ENCODE data around the gene GNB1. TPM values are rescaled to one million over a fixed set of nuclear protein-coding genes. Genes with fewer than 3 reads are reported as not detected.
"Not testable (repeated sequence)": the region's sequence is repeated elsewhere in the genome, so short reads cannot be mapped to it uniquely, and the experiment has no call there.

GNB1 gene
- total RNA-seq, 1 experiment from 2014 or later: 58.1 TPM

DNA sequence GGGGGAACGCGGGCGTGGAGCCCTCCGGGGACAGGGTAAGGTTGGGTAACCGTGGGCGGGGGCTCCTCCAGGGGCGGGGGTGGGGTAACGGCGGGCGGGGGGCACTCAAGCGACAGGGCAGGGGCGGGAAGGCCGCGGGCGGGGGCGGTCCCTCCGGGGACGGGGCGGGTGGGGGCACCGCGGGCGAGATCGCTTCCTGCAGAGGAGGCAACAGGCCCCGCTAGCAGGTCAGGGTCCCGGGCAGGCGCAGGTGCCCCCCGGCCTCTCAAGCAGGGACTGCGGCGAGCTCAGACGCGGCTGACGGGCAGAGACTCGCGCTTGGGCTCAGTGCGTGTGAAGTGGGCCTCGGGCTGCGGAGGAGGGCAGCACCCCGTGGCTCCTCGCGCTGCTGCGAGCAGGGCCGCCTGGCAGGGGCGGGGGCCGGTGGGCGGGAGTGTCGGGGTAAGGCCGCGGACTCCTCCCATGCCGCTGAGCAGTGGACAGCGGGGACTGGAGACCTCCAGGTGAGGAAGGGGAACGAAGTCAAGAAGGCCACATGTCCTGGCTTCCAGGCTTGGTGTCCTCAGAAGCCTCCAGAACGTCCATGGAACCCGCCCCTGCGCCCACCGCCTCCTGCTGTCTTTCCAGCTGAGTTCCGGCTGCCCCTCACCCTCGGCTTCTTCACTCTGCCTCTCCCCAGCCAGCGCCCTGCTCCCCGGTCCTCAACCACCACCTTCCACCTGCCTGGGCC is 627 bp upstream of the GNB1 start:
- no peak for DNase-seq (ENCODE audit: low spot score)

DNA sequence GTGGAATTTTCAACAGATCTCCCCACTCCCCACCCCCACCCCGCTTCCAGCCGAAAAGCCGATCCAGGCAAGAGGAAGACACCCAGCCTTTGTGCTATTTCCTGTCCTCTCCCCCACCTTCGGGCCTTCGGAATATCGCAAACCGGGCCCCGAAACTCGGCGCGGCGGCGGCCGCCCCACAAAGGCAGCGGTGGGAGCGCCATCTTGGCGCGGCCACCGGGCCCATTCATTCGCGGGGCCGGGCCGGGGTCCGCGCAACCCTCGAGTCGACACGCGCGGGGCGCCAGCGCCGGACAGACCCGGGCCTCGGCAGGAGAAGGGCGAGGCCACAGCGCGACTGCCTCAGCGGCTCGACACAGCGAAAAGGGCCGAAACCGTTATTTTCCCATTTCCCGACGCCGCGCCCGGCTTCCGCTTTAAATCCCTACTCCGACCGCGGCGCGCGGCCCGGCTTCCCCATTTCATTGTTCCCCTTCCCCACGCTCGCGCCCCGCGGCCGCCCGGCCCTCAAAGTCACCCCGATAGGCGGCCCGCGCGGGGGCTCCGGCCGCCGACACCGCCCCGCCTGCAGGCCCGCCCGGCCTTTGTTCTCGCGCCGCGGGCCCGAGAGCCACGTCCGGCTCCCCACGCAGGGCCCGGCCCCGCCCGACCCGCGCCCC is 911 bp downstream of the GNB1 start:
- DNase-seq (ENCODE audit: low spot score): peak; percentile 35

DNA sequence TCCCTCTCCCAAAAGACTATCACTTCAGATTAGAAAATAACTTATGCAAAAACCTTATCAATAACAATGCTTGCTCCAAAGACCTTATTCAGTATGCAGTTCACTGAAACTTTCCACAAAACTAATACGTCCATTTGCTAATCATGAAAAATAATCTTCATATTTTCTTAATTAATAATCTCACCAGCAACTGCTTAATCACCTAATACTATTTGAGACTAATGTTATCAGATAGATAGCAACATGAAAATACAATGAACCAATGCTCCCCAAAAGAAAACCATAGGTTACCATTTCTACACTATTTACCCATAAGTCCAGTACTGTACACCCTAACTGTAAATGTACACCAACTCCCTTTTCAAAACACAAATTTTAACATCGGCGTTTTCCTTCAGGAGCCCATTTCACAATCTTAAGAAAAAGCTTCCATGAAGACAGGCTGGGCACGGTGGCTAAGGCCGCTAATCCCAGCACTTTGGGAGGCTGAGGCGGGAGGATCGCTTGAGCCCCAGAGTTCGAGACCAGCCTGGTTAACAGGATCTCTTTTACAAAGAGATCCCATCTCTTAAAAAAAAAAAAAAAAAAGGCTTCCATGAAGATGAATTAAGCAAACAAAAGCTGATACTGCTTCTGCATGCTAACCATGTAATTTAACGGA is 1.7 kb downstream of the GNB1 start:
- no peak for DNase-seq (ENCODE audit: low spot score)

DNA sequence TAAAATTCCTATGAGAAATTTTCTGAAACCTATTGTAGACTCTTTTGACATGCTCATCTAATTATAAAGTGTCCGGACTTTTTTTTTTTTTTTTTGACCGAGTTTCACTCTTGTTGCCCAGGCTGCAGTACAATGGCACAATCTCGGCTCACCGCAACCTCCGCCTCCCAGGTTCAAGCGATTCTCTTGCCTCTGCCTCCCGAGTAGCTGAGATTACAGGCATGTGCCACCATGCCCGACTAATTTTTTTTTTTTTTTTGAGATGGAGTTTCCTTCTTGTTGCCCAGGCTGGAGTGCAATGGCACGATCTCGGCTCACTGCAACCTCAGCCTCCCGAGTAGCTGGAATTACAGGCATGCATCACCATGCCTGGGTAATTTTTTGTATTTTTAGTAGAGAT is 7.0 kb downstream of the GNB1 start:
- DNase-seq (ENCODE audit: low spot score): not testable (repeated sequence)

DNA sequence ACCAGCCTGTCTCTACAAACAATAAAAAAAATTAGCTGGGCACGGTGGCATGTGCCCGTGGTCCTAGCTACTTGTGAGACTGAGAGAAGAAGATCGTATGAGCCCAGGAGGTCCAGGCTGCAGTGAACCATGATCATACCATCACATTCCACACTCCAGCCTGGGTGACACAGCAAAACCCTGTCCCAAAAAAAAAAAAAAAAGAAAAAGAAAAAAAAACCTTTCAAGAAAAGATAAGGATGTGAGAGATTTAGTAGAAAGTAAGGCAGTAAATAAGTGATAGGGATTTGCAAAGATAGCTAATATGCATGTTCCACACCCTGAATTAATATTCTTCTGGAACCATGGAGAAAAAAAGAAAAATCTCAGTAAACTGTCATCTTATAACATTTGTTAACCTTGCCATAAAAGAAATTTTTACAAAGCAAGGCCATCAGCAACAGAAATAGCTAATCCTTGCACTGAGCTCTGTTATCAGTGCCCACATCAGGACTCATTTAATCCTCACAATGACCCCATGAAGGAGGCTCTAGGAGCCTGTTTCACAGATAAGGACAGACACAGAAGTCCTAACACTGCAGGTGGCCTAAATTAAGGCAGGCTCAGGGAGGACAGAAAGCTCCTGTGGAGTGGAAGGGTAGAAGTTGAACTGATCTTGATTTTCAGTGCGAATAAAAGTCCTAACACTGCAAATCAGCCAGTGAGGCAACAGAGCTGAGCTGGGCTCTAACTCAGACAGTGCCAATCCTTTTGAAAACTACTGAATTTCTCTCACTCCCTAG is 7.6 kb downstream of the GNB1 start:
- DNase-seq (ENCODE audit: low spot score): no peak

DNA sequence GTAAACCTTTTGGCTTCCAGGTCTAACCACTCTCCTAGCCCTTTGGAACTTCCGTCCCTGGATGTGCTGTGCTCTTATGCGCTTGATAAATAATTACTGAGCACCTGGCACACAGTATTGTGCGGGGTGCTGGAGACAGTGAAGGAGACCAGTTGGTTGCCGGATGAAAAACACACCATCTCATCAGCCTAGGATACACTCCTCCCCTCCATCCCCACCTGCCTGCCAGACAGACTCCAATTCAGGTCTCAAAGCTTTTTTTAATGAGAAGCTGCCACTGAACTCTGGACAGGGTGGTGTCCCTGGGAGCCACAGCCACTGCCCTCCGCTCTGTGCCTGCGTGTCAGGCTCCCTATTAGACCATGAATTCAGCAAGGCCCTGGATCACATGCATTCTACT is 9.2 kb downstream of the GNB1 start:
- DNase-seq (ENCODE audit: low spot score): no peak

DNA sequence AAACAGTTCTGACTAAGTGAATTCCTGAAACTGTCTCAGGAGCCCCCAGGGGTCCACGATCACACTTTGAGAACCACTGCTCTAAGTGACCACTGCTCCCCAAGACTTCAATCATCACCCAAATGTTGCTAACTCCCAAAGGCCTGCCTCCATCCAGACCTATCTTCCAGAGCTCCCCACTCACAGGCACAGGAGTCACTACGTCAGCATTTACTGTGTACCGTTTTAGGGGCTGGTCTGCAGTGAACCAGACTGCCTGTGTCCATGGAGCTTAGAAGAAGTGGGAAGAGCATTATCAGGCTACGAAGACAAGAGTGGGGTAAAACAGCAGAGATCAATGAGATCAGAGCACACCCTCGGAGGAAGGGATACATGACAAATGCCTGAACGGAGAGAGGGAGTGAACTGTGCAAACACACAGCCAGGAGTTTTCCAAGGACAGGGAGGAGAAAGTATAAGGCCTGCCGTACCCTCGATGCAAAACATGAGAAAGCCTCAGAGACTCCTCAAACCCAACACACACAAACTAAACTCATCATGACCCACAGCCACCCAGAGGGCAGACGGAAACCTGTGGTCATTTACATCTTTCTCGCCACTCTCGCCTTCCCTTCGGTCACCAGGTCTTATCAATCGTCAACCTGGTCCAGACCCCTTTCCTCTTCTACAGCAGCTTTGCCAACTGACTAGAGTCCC is 10.1 kb downstream of the GNB1 start:
- no peak for DNase-seq (ENCODE audit: low spot score)

DNA sequence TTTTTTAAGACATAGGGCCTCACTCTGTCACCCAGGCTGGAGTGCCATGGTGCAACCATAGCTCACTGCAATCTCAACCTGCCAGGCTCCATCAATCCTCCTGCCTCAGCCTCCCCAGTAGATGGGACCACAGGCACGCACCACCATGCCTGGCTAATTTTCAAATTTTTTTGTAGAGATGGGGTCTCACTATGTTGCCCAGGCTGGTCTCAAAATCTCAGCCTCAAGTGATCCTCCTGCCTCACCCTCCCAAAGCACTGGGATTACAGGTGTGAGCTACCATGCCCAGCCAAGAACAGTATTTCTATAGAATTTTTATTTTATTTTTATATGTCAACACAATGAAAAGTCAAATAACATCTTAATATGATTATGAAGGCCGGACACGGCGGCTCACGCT is 10.9 kb downstream of the GNB1 start:
- no peak for DNase-seq (ENCODE audit: low spot score)

DNA sequence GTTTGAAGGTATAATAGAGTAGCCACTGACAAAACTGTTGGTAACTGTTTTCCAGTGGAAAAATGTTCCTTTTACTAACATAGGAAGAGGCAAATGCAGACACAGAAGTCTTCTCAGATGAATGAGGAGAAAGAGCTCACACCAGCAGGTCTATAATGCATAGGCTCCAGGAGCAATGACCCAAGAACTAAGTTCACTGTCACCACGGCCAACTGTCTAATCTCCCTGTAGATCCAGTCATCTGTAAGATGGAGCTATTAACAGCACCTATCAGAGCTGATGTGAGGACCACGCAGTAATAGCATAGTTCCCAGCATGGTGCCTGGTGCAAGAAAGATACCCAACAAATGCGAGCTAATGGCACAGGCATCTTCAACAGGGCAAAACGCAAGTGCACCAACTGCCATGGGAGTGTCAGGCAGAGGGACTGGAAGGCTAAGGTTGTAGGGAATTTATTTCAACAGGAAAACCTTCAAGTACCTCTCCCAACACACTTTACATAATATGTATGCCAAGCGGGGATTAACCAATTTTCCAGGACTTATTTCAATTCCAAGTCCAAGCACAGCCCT is 12.9 kb downstream of the GNB1 start:
- no peak for DNase-seq (ENCODE audit: low spot score)

DNA sequence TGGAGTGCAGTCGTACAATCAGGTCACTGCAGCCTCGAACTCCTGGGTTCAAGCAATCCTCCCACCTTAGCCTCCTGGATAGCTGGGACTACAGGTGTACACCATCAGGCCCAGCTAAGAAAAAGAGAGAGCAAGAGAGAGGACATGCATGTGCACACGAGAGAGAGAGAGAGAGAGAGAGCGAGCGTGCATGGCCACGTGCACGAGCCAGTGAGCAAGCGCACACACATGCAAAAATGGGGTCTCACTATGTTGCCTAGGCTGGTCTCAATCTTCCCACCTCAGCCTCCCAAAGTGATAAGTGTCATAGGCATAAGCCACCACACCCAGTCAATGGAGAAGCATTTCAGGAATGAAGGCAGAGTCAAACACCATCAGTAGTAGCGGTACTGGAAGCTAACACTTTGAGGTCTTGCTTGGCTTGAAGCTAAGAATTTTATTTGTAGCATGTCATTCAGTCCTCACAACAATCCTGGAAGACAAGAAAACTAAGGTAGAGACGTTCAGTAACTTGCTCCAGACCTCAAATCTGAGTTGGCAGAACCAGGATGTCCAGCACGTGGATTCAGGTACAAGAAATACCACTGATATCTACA is 14.5 kb downstream of the GNB1 start:
- DNase-seq (ENCODE audit: low spot score): no peak

DNA sequence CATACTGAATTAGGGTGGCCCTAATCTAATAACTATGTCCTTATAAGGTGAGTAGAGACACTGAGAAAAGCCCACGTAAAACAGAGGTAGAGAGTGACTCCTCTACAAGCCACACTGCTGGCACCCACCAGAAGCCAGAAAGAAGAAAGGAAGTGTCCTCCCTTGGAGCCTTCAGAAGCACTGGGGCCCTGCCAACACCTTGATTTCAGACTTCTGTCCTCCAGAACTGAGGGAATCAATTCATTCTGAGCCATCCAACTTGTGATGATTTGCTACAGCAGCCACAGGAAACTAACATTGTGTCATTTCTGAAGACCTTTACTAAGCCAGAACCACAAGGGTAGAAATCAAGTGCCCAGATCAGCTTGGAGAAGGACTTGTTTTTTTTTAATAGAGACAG is 15.0 kb downstream of the GNB1 start:
- no peak for DNase-seq (ENCODE audit: low spot score)

DNA sequence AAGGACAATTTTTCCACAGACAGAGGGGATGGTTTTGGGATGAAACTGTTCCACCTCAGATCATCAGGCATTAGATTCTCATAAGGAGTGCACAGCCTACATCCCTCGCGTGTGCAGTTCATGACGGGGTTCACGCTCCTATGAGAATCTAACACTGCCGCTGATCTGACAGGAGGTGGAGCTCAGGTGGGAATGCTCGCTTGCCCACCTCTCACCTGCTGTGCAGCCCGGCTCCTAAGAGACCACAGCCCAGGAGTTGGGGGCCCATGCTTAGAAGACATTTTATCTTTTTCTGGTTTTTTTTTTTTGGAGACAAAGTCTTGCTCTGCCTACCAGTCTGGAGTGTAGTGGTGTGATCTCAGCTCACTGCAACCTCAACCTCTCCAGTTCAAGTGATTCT is 16.0 kb downstream of the GNB1 start:
- no peak for DNase-seq (ENCODE audit: low spot score)

DNA sequence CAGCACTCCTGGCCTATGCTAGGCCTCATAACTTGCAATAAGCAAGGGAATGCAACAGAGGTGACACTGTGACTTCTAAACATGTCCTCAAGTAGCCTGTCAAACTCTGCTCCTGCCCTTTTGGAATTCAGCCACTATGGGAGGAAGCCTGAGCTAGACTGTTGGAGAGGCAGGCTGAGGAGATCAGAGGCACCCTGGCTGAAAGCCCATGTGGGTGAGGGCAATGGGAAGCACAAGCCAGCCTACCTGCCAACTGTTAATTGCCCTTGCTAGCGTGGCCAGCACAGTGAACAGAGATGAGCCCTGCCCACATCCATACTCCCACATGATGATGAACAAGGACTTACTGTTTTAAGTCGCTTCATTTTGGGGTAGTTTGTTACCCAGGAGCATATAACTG is 17.7 kb downstream of the GNB1 start:
- DNase-seq (ENCODE audit: low spot score): no peak

DNA sequence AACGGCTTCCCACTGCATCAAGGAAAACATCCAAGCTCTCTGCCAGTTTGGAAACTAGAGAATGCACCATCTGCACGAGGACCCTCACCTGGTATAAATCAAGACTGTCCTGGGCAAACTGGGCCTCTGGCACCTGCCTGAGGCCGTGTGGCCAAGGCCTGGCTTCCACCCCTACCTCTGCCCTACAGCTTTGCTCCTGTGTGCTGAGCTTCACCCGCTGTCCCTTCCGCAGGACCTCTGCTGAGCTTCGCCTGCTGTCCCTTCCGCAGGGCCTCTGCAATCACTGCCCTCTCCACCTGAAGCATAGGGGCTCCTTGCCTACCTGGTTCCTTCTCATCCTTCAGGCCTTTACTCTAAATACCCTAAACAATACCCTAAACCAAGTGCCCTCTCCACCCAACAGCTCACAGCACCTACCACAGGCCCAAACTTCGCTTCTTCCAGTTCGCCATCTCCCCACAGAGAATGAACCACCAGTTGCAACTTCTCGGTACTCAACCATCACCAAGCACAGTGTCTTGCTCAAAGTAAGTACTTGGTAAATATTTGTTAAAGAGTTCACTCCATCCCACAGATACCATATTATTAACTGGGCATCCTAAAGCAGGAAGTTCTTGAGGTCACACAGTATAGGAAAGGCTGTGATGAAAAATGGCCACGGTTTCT is 18.4 kb downstream of the GNB1 start:
- no peak for DNase-seq (ENCODE audit: low spot score)

DNA sequence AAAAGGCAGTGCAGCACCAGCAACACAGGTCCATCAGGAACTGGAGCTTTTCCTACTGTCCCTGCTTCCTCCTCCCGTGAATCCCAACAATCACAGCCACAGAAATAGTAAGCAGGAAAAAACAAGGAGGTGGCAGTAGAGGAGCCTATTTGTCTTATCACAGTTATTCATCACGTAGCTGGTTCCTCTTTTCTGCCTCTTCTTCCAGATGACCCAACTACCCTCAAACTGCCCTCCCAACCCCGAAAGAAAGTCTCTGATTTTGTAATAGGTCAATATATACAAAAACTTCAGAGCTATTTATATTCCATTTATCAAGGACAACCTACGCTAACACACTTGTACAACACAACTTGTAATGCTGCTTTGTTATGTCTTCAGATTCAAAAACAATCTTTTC is 21.4 kb downstream of the GNB1 start:
- DNase-seq (ENCODE audit: low spot score): no peak

DNA sequence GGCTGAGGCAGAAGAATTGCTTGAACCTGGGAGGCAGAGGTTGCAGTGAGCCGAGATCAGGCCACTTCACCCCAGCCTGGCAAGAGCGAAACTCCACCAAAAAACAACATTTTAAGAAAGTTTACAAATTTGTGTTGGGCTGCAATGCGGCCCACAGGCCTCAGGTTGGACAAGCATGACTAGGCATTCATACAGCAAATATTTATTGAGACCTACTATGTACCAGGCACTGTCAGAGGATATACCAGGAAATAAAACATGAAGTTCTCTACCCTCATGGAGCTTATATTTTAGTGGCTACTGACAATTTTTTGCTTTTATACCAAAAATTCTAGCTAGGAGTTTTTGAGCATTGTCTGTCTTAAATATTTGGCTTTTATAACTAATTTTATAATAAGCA is 23.7 kb downstream of the GNB1 start:
- no peak for DNase-seq (ENCODE audit: low spot score)

DNA sequence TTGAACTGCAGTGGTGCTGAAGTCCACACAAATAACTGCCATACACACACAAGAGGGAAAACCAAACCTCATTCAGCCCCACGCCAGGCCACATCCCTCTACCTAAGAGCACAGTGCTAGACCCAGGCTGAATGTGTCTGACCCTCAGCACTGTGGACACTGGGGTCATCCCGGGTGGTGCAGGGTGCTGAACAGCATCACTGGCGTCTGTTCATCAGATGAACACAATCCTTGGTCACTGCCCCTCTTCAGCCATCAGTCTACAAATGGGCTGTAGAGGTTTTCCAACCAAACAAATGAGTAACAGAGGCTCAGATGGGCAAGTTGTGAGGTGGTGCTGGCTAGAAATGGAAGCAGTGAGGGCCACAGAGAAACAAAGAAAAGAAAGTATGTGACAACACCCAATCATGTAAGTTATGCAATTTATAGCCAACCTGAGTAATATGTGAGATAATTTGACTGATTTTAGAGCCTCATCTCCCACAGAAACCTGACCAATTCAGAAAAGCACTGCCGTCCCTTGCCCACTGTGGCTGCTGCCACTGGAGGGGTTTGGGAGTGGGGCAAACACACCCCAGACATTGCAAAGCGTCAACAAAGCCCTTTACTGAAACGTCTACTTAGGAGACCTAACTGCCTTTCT is 27.9 kb downstream of the GNB1 start:
- DNase-seq (ENCODE audit: low spot score): no peak

DNA sequence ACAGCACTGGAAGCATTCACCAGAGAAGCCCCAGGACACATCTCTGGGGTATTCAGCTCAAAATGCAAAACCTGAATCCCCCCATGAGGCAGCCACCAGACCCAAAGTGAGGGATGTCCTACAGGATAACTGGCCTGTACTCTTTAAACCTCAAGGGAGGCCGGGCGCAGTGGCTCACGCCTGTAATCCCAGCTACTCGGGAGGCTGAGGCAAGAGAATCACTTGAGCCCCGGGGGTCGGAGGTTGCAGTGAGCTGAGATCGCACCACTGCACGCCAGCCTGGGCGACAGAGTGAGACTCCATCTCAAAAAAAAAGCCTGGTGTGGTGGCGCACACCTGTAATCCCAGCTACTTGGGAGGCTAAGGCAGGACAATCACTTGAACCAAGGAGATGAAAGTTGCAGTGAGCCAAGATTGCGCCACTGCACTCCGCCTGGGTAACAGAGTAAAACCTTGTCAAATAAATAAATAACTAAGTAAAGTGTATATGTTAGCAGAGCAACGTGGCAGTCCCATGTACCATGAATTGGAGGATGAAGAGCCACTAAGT is 29.1 kb downstream of the GNB1 start:
- not testable (repeated sequence) for DNase-seq (ENCODE audit: low spot score)

DNA sequence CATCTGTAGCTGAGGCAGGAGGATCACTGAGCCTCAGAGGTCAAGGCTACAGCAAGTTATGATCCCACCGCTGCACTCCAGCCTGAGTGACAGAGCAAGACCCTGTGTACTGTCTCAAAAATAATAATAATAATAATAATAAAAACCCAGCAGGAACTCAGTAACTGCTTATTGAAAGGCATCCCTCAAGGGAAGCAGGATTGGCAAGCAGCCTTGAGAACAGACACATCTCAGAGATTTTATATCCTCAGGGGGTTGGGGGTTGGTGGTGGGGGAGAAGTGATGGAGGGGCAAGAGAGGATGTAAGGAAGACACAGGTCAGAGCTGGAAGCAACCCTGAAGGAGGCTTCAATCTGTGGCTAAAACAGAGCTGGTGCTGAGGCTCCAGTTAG is 29.6 kb downstream of the GNB1 start:
- DNase-seq (ENCODE audit: low spot score): no peak

Measured in HT-29 (cell line).